HepG2 (cell line): ENCODE measurements around the gene TUBG1. TPM values are rescaled to one million over a fixed set of nuclear protein-coding genes. Genes with fewer than 3 reads are reported as not detected.

ENCODE experiments used
- CEBPB ChIP-seq: IDR thresholded peaks from 2 replicates; pipeline ENCODE4 v1.6.1; 2011; ENCODE audit warnings: low read depth, low read length, improper control_type of control experiment, borderline replicate concordance
- CENPT ChIP-seq: sonication (generic); formaldehyde crosslinking; IDR thresholded peaks from 2 replicates; pipeline ENCODE4 v1.8.0; 2022; ENCODE audit warnings: low read depth, mild to moderate bottlenecking, moderate library complexity, missing genetic modification reagents
- HNF4A ChIP-seq: sonication (generic); formaldehyde crosslinking; IDR thresholded peaks from 2 replicates; pipeline ENCODE4 v1.4.0; 2020; ENCODE audit warnings: missing genetic modification reagents
- HNRNPK ChIP-seq: fragments of 200-400 bp; formaldehyde crosslinking; IDR thresholded peaks from 2 replicates; pipeline ENCODE4 v1.6.1; 2018; ENCODE audit warnings: low read length, low read depth, moderate library complexity, mild to moderate bottlenecking; ENCODE audit not compliant: poor library complexity, severe bottlenecking
- IRF2 ChIP-seq: IDR thresholded peaks from 2 replicates; pipeline ENCODE4 v1.6.1; 2018; ENCODE audit warnings: missing genetic modification reagents, missing compliant biosample characterization
- KLF9 ChIP-seq: IDR thresholded peaks from 2 replicates; pipeline ENCODE4 v1.6.1; 2016; ENCODE audit warnings: low read depth
- MEIS2 ChIP-seq: sonication (generic); formaldehyde crosslinking; IDR thresholded peaks from 2 replicates; pipeline ENCODE4 v1.9.0; 2021; ENCODE audit warnings: mild to moderate bottlenecking, missing genetic modification reagents
- NFAT5 ChIP-seq: sonication (generic); formaldehyde crosslinking; IDR thresholded peaks from 2 replicates; pipeline ENCODE4 v1.4.0; 2020; ENCODE audit warnings: missing genetic modification reagents
- NFATC3 ChIP-seq: sonication (generic); formaldehyde crosslinking; IDR thresholded peaks from 2 replicates; pipeline ENCODE4 v1.5.1; 2020; ENCODE audit warnings: mild to moderate bottlenecking, missing genetic modification reagents
- NONO ChIP-seq, 2 experiments: fragments of 450-650 bp in 1 of 2; sonication (generic) in 1 of 2; formaldehyde crosslinking in 1 of 2; IDR thresholded peaks in 1 of 2; conservative IDR thresholded peaks in 1 of 2; 2 replicates each; pipeline versions ENCODE4 v1.6.1 to v1.8.0; 2017 to 2022; ENCODE audit warnings: mild to moderate bottlenecking in 1 of 2, missing genetic modification reagents in 1 of 2, moderate library complexity in 1 of 2
- PHF20 ChIP-seq: sonication (generic); formaldehyde crosslinking; IDR thresholded peaks from 2 replicates; pipeline ENCODE4 v1.5.0; 2020; ENCODE audit warnings: mild to moderate bottlenecking, missing genetic modification reagents
- RARG ChIP-seq: sonication (generic); formaldehyde crosslinking; IDR thresholded peaks from 2 replicates; pipeline ENCODE4 v1.4.0; 2020; ENCODE audit warnings: low read depth, mild to moderate bottlenecking, missing genetic modification reagents
- RFXAP ChIP-seq: sonication (generic); formaldehyde crosslinking; IDR thresholded peaks from 2 replicates; pipeline ENCODE4 v1.4.0; 2020; ENCODE audit warnings: missing genetic modification reagents, borderline replicate concordance
- RNF2 ChIP-seq: fragments of 450-650 bp; conservative IDR thresholded peaks from 2 replicates; pipeline ENCODE4 v1.6.1; 2016; ENCODE audit warnings: low read depth
- SIX1 ChIP-seq: sonication (generic); formaldehyde crosslinking; IDR thresholded peaks from 2 replicates; pipeline ENCODE4 v1.4.0; 2020; ENCODE audit warnings: missing genetic modification reagents, borderline replicate concordance
- THAP11 ChIP-seq: IDR thresholded peaks from 2 replicates; pipeline ENCODE4 v1.6.1; 2016; ENCODE audit warnings: missing biosample characterization, missing genetic modification reagents
- ZBTB25 ChIP-seq: IDR thresholded peaks from 2 replicates; pipeline ENCODE4 v1.6.1; 2018; ENCODE audit warnings: missing genetic modification reagents
- ZBTB7A ChIP-seq: sonication (generic); formaldehyde crosslinking; IDR thresholded peaks from 2 replicates; pipeline ENCODE4 v1.8.0; 2022; ENCODE audit warnings: mild to moderate bottlenecking, missing genetic modification reagents
- ZKSCAN5 ChIP-seq: sonication (generic); formaldehyde crosslinking; IDR thresholded peaks from 2 replicates; pipeline ENCODE4 v1.5.1; 2020; ENCODE audit warnings: mild to moderate bottlenecking, missing genetic modification reagents
- ZNF17 ChIP-seq: sonication (generic); formaldehyde crosslinking; IDR thresholded peaks from 2 replicates; pipeline ENCODE4 v1.5.0; 2020; ENCODE audit warnings: mild to moderate bottlenecking, missing genetic modification reagents
- ZNF24 ChIP-seq: fragments of 450-650 bp; IDR thresholded peaks from 2 replicates; pipeline ENCODE4 v1.6.1; 2017; ENCODE audit warnings: antibody characterized with exemption, mild to moderate bottlenecking
- ZNF343 ChIP-seq: sonication (generic); formaldehyde crosslinking; IDR thresholded peaks from 2 replicates; pipeline ENCODE4 v1.4.0; 2020; ENCODE audit warnings: mild to moderate bottlenecking, missing genetic modification reagents
- ZNF616 ChIP-seq: sonication (generic); formaldehyde crosslinking; IDR thresholded peaks from 2 replicates; pipeline ENCODE4 v1.5.0; 2020; ENCODE audit warnings: low read depth, mild to moderate bottlenecking, missing genetic modification reagents
- ZNF770 ChIP-seq: sonication (generic); formaldehyde crosslinking; IDR thresholded peaks from 2 replicates; pipeline ENCODE4 v1.5.0; 2020; ENCODE audit warnings: mild to moderate bottlenecking, missing genetic modification reagents
- polyA plus RNA-seq, 8 experiments: library from polyadenylated mRNA; depleted of rRNA in 3 of 8; stranded (reverse) in 7 of 8; unstranded in 1 of 8; fragments of >200 nt; fragmentation: Illumina TruSeq in 4 of 8; extraction: Trizol in 4 of 8; gene quantifications; 2 replicates each; pipeline versions ENCODE4 v1.2.1 to v1.2.3, GENCODE V29; 2011 to 2016; ENCODE audit warnings: low read depth in 4 of 8, missing spikeins in 1 of 8, mixed read lengths in 1 of 8; ENCODE audit not compliant: insufficient read depth in 1 of 8
- total RNA-seq, 5 experiments: library from RNA; depleted of rRNA; stranded (reverse); fragments of >200 nt; fragmentation: Illumina TruSeq; extraction: Trizol; gene quantifications; 2 replicates each; pipeline ENCODE4 v1.2.3, GENCODE V29; 2016; ENCODE audit warnings: low read depth in 1 of 5

Gene TUBG1
- total and polyA plus RNA-seq, 2 of the 13 experiments (the other 11 are each of a cell fraction or from before 2014, with no cell fraction given): 74.1 to 137 TPM

- TF ChIP-seq NFAT5 (CRISPR knock-in tag): peak; percentile 13; the same call in 1 of the 2 replicates
- TF ChIP-seq RARG: peak; percentile 83; the same call in 1 of the 2 replicates
- peak; percentile 58; the same call in 1 of the 2 replicates for TF ChIP-seq HNF4A
- 0 out of 2 replicates have a peak, but pooled peaks have one; percentile 10 for TF ChIP-seq ZNF24
- TF ChIP-seq PHF20: peak; percentile 95
- no peak; the same call in 1 of the 2 replicates for TF ChIP-seq ZNF616 (CRISPR knock-in tag)
- no peak for TF ChIP-seq RNF2
- TF ChIP-seq THAP11 (CRISPR knock-in tag): peak; percentile 96
- no peak for TF ChIP-seq ZKSCAN5 (CRISPR knock-in tag)
- no peak for TF ChIP-seq ZNF343 (CRISPR knock-in tag)
- no peak for TF ChIP-seq ZBTB7A (CRISPR knock-in tag)
- no peak for TF ChIP-seq ZNF17 (CRISPR knock-in tag)
- TF ChIP-seq MEIS2 (CRISPR knock-in tag): no peak
- no peak for TF ChIP-seq NFATC3
- peak; percentile 85; the same call in 1 of the 2 replicates for TF ChIP-seq RFXAP (CRISPR knock-in tag)
- peak; percentile 32; the same call in 1 of the 2 replicates for TF ChIP-seq CEBPB
- no peak for TF ChIP-seq ZNF770 (CRISPR knock-in tag)
- no peak for TF ChIP-seq CENPT (CRISPR knock-in tag)
- no peak for TF ChIP-seq NONO (IDR thresholded peaks at IDR 0.05)
- peak; percentile 93 for TF ChIP-seq NONO (CRISPR knock-in tag; conservative IDR thresholded peaks at IDR 0.05)
- TF ChIP-seq ZBTB25 (CRISPR knock-in tag): peak; percentile 91; the same call in 1 of the 2 replicates
- no peak for TF ChIP-seq KLF9 (CRISPR knock-in tag)
- TF ChIP-seq IRF2 (CRISPR knock-in tag): peak; percentile 96
- TF ChIP-seq SIX1 (CRISPR knock-in tag): peak; percentile 55; the same call in 1 of the 2 replicates
- TF ChIP-seq HNRNPK: no peak
These were observed 47.5 kb upstream of the TUBG1 start, which contains the start of gene COASY (continued) for GRCh38 chr17:42561897-42562387.
